Testis (tissue), 2 donors: Measurements from ENCODE around the gene CWF19L2.

Experiments
- POLR2A ChIP-seq: fragments of 450-650 bp; IDR thresholded peaks from one replicate; pipeline ENCODE4 v1.6.1; 2017; ENCODE audit warnings: antibody characterized with exemption, mild to moderate bottlenecking, moderate library complexity
- TF ChIP-seq, protein P1 (sequence below), 3 experiments: fragments of 450-650 bp in 2 of 3; fragments of 200-600 bp in 1 of 3; sonication (generic) in 1 of 3; IDR thresholded peaks; one replicate each; pipeline ENCODE4 v1.5.1; 2016 to 2019; ENCODE audit warnings: antibody characterized with exemption in 3 of 3, mild to moderate bottlenecking in 2 of 3, moderate library complexity in 1 of 3

DNA sequence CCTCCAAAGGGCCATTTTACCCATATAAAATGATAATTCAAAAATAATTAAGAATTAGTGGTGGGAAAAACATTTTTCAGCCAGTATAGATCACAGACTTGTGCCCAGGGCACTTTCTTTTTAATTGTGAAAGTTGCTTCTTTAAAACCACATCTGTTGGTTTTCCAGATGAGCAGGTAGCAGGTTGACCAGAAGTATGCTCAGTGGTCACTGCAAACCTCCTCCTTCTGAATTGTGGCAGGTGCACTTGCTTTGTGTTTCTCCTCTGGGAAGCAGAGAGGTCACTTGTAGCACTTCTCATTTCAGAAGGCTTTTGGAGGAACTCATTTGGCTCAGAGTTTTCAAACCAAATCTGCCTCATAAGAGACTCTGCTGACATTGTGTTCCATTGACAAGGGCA lies 24.6 kb upstream of the CWF19L2 start:
- TF ChIP-seq, protein P1, sequence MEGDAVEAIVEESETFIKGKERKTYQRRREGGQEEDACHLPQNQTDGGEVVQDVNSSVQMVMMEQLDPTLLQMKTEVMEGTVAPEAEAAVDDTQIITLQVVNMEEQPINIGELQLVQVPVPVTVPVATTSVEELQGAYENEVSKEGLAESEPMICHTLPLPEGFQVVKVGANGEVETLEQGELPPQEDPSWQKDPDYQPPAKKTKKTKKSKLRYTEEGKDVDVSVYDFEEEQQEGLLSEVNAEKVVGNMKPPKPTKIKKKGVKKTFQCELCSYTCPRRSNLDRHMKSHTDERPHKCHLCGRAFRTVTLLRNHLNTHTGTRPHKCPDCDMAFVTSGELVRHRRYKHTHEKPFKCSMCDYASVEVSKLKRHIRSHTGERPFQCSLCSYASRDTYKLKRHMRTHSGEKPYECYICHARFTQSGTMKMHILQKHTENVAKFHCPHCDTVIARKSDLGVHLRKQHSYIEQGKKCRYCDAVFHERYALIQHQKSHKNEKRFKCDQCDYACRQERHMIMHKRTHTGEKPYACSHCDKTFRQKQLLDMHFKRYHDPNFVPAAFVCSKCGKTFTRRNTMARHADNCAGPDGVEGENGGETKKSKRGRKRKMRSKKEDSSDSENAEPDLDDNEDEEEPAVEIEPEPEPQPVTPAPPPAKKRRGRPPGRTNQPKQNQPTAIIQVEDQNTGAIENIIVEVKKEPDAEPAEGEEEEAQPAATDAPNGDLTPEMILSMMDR (IDR thresholded peaks at IDR 0.05): no peak
- TF ChIP-seq POLR2A: no peak
